Hematopoietic multipotent progenitor cell treated with erythropoietin and hydrocortisone succinate and interleukin-3 and kit ligand, for 17 days (in vitro differentiated cells): ENCODE data around the gene SNN.

Source experiments
- DNase-seq: peaks from one replicate; pipeline ENCODE4 v3.0.0-alpha.2; 2015; ENCODE audit warnings: low spot score

The SNN gene

DNA sequence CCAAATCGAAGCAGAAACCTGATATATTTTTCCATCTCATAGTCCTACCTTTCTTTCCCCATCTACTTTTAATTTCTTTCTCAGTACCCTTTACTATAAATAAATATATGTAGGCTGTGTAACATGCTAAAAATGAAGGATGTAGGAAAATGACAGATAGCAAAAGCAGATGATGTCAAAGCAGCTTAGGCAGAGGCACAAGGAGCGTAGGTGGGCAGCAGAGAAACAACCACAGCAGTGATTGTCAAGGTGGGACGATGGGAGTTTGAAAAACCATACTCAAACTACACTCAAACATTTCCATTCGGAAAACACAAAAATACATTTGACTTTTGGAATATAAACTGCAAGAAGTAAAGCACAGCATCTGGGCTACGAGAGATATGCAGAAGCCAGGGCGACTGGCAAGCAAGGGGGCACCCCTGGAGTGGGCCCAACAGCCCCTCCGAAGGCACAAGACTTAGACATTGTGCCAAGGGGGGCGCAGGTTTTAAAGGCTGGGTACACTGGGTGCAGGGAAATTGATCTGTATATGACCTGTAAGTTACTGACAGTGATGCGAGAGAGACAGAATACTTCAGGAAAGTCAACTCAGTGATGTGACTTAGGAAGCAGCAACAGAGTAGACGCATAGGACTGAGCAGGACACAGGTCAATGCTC lies 31.1 kb downstream of the SNN start:
- DNase-seq = no peak

DNA sequence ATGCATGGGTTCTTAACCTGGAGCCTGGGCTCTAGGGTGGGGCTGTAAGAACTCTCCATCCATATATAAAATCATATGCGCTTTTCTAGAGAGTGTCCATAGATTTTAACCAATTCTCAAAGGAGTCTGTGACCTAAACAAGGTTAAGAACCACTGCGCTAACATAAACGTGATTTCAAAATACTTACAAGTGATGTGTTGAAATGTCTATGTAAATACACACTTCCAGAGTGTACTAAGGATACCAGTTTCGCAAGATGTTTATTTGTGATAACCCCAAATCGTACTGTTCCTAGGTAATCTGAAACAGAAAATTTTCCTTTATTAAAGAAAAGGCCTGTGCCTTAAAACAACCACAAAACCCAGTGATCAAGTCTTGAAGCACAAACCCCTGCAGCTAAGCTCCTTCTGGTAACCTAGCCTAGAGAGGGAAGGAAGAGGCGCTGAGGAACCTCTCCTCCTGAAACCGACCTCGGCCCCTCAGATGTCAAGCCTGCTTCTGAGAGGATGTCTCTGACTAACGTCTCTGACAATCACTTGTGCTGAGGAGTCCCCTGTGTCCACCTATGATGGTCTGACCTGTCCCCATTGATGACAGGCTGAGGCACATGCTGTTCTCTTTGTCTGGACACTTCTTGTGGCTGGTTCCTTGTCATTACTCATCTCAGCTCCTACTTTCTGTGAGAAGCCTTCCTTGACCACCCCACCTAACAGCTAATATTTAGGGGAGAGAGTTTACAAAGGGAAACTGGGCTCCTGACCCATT lies 32.2 kb downstream of the SNN start:
- no peak for DNase-seq

DNA sequence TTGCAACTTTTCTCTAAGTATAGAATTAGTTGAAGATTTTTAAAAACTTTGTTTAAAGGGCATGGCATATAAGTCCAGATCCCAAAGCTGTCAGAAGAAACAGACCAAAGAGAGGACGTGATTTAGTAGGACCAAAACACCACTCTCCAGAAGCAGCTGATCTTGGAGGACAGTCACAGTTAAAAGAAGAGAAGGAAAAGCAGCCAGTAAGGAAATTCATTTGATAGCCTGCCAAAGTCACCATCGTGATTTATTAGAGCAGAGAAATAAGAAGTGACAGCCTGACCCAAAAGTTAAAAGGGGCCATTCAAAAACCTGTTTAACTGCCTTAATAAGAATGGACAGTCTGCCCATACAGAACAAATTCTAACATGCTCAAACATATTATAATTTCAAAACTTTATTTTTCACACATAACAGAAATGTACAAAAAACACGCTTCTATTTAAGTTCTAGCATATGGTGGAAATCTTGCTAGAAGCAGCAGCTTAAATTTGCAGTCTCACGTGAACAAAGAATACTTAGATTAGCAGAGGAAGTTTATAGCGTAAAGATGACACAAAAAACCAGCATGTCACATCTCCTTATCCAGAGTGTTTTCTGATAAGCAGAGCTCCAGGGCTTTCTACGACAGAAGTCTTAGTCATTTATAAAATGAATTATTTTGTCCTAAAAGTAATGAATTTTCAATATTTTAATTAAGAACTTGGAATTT lies 37.2 kb downstream of the SNN start:
- no peak for DNase-seq

DNA sequence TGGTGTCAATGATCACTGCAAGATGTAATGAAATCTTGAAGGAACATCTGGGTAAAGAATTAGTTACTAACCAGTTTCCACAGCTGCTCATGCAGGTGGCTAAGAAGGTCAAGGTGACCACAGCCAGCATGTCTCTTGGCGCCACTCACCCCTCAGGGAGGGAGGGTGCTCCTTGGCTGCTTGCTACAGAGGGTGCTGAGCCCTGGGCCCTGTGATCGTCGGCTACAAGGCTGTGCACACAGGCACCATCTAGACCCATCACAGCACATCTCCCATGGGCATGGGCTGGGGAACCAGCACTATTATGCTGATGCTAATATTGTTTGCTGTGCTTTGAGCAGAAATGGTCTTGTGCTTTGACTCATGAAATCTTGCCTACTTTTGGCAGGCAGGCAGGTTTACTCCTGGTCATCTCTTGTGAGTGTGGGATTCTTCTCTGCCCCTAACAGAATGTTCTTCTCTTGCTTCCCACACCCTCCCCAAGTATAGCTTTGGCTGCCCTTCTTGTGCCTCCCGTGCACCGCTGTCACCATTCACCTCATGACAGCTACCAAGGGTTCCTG lies 38.0 kb downstream of the SNN start:
- no peak for DNase-seq

DNA sequence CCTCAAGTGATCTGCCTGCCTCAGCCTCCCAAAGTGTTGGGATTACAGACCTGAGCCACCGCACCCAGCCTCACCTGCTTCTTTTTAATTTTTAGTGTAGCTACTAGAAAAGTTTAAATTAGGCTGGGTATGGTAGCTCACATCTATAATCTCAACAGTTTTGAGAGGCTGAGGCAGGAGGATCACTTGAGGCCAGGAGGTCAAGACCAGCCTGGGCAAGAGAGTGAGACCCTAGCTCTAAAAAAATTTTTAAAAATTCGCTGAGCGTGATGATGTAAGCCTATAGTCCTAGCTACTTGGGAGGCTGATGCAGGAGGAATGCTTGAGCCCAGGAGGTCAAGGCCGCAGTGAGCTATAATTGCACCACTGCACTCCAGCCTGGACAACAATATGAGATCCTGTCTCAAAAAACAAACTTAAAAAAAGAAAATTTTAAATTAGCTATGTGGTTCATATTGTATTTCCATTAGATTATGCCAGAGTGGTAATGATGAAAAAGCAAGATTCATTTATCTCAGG lies 39.5 kb downstream of the SNN start:
- DNase-seq = no peak

DNA sequence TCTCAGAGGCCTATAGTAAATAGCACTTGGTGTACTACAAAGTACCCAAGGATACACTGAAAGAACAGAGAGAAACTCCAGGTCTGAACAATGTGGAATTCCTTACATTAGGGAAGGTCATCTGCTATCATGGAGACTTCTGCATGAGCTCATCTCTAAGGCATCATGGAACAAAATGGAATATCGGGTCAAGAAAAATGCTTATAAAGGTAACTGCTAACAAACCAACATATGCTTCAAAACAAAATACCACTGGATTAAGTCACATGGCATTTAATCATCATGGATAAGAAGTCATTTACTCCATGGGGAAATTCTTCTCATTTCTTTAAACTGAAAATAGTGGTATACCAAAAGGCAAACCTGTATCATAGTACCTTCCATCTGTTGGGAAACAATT lies 40.2 kb downstream of the SNN start:
- DNase-seq = no peak

DNA sequence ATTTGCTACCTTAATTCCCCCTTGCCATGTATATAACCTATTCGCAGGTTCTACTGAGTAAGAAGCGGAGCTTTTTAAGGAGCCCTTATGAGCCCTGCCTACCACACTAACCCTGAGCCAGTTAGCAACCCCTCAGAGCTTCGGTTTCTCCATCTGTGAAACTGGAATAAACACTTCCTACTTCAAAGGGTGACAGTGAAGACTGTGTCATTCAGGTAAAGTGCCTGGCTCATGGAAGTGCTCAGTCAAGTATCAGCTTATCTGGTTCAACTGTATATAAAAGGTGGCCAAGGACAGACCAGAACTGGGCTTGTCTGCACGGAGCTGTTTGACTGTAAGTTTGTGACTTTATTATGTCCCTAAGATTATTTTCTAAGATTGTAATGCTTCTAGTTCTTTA lies 43.4 kb downstream of the SNN start:
- no peak for DNase-seq

DNA sequence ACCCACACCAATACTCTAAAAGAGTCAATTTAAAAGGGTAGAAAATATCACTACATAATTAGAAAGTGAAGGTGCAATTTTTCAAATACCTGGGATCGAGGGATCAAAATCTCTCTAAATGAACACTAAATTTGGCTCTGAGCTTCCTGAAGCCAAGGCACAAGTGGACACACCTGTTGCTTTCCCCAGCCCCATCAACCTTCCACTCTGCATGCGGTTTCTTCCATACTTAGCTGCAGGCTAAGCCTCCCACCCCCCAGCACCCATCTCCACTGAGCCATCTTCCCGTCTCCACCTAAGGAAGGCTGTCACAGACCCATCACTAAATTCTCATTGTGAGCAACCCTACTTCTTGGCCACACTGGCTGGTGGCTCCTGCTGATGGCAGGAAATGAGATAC lies 43.9 kb downstream of the SNN start:
- no peak for DNase-seq

DNA sequence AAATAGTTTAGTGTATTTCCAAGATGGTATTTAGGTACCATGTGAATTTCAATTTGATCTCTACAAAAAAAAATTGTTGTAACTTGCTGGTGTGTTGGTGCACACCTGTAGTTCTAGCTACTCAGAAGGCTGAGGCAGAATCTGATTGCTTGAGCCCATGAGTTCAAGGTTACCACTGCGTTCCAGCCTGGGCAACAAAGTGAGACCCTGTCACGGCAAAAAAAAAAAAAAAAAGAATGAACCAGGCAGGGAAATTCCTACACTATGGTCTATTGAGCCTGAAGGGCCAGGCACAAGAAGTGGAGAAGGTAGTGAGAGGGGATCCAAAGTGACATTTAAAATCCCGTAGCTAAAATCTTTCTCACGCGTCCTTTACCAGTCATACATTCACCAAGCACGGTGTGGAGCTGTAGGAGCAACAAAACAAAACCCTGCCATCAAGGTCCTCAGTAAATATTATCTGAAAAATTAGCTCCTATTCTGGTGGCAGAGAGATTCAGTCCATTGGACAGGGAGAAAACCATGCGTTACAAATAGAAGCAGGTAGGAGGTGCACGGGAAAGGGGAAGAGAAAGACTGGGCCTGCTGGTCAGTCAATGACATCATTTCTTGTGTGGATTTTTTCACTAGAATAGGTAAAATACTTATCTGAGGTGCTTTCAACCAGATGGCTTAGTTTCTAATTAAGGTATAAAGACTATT lies 47.1 kb downstream of the SNN start:
- no peak for DNase-seq

DNA sequence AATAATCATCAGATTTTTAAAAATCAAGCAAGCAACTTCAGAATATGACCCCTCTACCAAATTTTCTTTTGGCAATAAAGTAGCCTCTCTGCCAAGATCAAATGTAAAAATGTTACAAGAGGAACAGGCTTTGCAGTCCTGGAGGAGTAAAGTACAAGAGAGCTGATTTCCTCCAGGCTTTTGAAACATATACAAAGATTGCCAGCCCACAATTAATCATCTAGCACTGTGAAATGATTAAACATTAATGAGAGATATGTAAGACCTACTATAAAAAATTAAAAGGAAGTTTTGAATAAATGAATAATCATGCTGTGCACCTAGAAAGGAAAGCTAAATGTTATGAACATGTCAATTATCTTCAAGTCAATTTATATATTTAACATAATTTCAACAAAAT lies 48.1 kb downstream of the SNN start:
- DNase-seq = no peak

DNA sequence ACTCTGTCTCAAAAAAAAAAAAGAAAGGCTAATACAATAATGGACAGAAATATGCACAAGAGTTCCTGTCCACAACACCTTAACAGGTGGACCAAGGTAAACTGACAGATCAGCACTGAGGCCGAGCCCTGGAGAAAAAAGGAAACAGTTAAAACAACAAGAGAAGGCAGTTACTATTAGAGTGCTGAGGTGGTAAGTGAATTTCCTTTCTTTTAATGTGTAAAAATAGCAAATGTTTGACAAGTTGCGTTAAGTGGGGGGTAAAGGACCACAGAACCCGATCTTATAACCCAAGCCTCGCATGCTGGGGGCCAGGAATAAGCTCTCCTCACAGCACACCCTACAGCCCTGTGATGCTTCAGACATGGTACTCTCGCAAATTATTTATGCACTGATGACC lies 49.6 kb downstream of the SNN start:
- DNase-seq = no peak

DNA sequence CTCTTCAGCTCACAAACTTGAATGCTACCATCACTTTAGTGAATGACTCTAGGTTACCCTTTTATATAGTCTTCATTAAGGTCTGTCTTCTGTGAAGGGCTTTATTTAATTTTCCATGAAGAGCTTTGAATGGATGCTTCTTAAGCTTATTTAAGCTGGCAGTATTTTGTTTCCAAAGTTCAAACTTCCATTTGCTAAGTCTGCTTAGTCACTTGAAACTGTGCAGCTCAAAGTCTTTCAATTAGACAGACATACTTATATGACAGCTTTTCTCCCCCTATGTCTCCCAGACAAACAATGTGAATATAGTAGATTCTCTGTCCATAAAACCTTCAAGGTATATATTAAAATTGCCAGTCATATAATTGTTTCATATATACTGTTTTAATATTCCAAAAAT lies 50.9 kb downstream of the SNN start:
- DNase-seq = no peak

DNA sequence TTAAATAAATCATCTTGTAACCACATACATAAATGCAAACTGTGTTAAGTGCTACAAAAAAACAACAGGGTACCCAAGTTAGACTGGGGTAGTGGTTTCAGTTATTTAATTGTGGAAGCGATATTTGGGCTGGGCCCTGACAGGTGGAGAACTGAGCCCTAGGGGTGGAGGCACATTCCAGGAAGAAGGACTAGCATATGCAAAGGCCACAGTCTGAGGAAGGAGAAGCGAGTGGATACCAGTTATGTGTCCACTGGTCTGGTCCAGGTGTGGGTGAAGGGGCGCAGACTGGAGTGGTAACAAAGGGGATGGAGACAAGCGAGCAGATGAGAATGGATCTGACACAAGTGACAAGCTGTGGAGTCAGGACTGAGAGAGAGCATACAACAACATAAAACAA lies 51.5 kb downstream of the SNN start:
- no peak for DNase-seq

DNA sequence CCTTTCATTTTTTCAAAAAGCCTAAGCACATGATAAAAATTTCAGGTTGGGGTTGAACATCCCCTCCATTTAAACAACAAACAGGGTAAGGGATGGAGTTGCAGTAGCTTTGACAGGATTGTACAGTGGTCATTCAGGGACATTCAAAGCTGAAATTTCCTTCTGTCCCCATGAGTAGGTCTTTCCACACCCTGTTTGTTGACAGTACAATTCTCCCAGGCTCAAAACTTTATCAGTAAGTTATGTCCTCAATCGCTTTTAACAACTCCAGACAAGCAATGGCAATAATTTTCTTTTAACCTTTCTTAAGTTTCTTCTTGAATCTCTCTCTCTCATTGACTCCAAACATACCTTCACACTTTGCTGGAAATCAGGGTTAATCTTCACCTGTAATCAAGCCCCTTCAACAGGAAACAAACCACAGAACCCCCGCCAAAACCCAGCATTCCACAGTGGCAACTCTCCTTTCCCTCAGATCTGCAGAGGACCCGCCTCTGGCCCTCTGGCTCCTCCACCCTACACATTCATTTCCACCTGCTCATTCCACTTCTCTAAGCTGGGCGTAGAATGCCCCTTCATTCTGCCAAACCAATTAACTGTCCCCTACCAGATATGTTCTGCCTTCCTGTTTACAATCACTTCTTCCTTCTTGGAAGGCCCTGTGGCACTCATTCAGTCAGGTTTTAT lies 53.7 kb downstream of the SNN start:
- no peak for DNase-seq

DNA sequence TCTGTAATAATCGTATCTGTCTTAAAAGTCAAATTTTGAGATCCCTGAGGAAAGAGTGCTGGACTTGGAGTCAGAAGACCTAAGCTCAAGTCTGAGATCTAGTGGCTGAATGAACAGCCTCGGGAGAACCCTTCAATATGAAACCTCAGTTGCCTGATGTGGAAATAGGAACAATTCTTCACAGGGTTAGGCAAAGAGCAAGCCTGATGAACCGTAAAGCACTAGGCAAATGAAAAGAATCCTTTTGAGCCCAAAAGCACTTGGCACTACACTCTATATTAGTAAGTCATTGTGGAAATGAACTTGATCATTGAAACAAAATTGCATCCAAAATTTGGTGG lies 54.2 kb downstream of the SNN start:
- no peak for DNase-seq

DNA sequence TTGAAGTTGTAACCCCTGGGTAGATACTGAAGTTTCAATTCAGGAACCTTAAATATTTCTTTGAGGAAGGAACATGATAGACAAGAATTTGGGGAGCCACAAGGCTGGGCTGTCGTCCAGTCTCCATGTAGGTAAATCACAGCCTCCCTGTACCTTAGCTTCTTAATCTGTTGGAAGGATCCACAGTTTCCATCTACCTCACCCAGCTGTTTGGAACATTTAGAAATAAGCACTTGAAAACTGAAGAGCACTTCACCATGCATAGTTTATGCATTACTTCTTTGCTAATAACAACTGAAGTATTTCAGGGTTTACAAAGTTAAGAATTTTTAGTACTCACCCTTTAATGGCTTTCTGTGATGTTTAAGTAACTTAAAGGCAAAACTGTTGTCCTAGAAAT lies 57.2 kb downstream of the SNN start:
- no peak for DNase-seq

DNA sequence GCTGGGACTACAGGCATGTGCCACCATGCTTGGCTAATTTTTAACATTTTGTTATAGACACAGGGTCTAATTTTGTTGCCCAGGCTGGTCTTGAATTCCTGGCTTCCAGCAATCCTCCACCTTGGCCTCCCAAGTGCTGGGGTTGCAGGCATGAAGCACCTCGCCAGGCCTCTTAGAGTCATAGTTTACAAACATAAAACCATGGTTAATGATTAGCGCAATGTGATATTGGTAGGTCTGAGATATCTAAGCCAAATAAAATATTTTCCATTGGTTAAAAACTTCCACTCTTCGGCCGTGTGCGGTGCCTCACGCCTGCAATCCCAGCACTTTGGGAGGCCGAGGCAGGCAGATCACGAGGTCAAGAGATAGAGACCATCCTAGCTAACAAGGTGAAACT lies 57.8 kb downstream of the SNN start:
- no peak for DNase-seq

DNA sequence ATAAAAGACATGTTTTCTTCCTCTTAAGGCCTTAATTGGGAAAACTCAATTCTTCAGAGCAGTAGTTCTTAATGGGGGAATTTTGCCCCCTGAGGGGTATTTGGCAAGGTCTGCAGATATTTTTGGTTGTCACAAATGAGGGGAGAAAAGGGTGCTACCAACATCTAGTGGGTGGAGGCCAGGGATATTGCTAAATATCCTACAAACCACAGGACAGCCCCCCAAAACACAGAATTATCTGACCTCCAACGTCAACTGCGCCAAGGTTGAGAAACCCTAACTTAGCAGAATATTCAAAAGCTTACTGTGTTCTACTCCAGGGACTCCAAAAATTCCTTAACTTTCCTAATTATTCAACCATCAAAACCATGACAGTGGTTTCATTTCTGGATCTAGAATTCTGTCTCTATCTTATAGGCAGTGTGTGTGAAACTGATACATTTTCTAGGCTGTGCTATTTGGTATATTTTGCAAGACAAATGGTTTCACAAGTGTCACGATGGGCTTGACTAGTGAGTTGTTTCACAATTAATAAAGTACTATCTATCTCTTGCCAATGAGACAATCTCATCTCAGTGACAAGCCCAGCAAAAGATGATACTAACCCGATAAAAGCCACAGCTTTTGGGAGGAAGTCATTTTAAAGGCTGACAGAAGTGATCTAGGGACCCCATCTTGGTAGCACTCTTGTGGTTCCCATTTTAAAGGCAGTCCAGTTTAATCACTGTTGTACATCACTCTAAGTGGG lies 59.7 kb downstream of the SNN start:
- no peak for DNase-seq
